Activated CD8-positive, alpha-beta memory T cell treated with anti-CD3 and anti-CD28 coated beads, Interleukin-2, amount 50 U/mL, for 1 hour (primary cell): Measurements from ENCODE around the gene MDN1.
A peak's percentile ranks its signal among the peaks of the same experiment; 100 is the strongest.
"Not testable (repeated sequence)": the region's sequence is repeated elsewhere in the genome, so short reads cannot be mapped to it uniquely, and the experiment has no call there.

Experiments
- DNase-seq: peaks from one replicate; pipeline ENCODE4 v3.0.0-alpha.2; 2020; ENCODE audit errors: extremely low read depth

MDN1 gene

GRCh38 chr6:89819336-89820130, at the start of gene MDN1:
TSS of gene MDN1 (minus strand) at chr6:89819794. CDS start at chr6:89819607, 187 bp downstream.
- DNase-seq, result peak; percentile 69

GRCh38 chr6:89866024-89866678, 46.6 kb upstream of the MDN1 start:
- DNase-seq, result no peak

GRCh38 chr6:89862698-89863097, 43.1 kb upstream of the MDN1 start:
- no peak for DNase-seq

- DNase-seq, result no peak
These were observed 42.7 kb upstream of the MDN1 start for GRCh38 chr6:89862273-89862672.

- no peak for DNase-seq
These were observed 40.1 kb upstream of the MDN1 start for GRCh38 chr6:89859744-89860143.

- DNase-seq, result no peak
These were observed 38.4 kb upstream of the MDN1 start for GRCh38 chr6:89858041-89858440.

GRCh38 chr6:89853068-89853467, 33.5 kb upstream of the MDN1 start:
- no peak for DNase-seq

GRCh38 chr6:89847513-89847912, 27.9 kb upstream of the MDN1 start:
- DNase-seq, result not testable (repeated sequence)

- no peak for DNase-seq
These were observed 23.5 kb upstream of the MDN1 start for GRCh38 chr6:89843070-89843469.

- DNase-seq, result no peak
These were observed 22.6 kb upstream of the MDN1 start for GRCh38 chr6:89842228-89842627.

- no peak for DNase-seq
These were observed 20.9 kb upstream of the MDN1 start for GRCh38 chr6:89840538-89840937.

- DNase-seq, result no peak
These were observed 17.1 kb upstream of the MDN1 start for GRCh38 chr6:89836639-89837222.

- no peak for DNase-seq
These were observed 15.5 kb upstream of the MDN1 start for GRCh38 chr6:89834884-89835792.

- no peak for DNase-seq
These were observed 10.7 kb upstream of the MDN1 start for GRCh38 chr6:89830170-89830809.

- peak; percentile 95 for DNase-seq
These were observed 10.0 kb upstream of the MDN1 start, which contains the start of gene CASP8AP2 for GRCh38 chr6:89829472-89830169. TSS of gene CASP8AP2 (plus strand) at chr6:89829880.

GRCh38 chr6:89828988-89829471, 9.4 kb upstream of the MDN1 start:
- no peak for DNase-seq

- DNase-seq, result not testable (repeated sequence)
These were observed 8.9 kb upstream of the MDN1 start for GRCh38 chr6:89828475-89828987.

- DNase-seq, result no peak
These were observed 6.5 kb upstream of the MDN1 start for GRCh38 chr6:89826029-89826528.

- no peak for DNase-seq
These were observed 638 bp downstream of the MDN1 start for GRCh38 chr6:89818977-89819335.

- DNase-seq, result no peak
These were observed 2.1 kb downstream of the MDN1 start for GRCh38 chr6:89817481-89817880.
